Hippocampal formation (tissue), 2 donors: ENCODE data around the gene SYNGR4.

Experiments used
- DNase-seq, 2 donors: peaks; one replicate each; lab custom pipeline; 2025; lab: John Stamatoyannopoulos, UW

SYNGR4 gene

DNA sequence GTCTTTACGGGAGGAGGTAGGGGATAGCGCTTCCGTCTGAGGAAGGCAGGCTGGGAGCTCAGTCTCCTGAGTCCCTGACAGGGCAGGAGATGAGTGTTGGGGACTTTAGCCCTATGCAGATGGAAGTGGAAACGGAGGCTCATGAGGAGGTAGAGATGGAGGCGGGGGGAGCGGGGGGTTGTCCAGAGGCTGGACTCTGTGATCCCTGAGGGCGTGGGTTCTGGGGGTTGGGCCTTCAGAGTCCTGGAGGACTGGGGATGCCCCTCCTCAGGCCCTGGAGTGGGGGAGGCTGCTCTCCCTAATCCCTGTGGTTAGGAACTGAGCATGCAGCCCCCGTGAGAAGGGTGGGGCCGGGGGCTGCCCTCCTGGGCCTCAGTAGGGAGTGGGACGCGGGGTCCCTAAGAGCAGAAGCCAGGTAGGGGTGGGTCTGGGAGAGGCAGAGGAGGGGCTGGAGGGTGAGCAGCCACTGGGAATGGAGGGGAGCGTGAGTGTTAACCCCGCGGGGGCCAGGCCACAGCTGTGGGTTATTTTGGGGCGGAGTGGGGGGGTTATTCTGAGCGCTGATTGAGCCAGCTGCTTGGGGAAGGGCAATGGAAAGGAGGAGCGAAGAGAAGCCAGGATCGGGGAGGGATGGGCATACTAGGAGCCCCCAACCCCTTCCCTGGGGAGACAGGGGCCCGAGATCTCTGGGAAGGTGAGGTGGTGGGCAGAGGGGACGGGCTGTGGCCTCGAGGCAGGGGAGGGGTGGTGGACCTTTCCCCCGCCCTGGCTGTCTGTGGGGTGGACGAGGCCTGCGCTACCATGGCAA is 32.1 kb downstream of the SYNGR4 start:
- no peak for DNase-seq

DNA sequence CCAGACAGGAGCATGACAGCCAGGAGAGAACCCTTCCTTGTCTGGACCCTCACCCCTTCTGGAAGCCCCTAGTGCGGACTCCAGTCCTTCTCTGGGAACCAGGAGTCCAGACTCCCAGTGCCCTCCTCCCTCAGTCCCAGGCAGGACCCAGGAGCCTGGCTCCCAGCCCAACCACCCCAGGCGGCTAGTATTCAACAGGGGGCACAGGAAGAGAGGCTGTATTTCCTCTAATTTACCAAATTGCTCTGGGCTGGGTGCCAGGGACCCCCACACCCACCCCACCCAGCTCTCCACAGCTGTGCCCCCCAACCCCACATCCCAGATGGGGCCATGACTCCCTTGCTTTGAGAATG is 32.6 kb downstream of the SYNGR4 start:
- no peak for DNase-seq

DNA sequence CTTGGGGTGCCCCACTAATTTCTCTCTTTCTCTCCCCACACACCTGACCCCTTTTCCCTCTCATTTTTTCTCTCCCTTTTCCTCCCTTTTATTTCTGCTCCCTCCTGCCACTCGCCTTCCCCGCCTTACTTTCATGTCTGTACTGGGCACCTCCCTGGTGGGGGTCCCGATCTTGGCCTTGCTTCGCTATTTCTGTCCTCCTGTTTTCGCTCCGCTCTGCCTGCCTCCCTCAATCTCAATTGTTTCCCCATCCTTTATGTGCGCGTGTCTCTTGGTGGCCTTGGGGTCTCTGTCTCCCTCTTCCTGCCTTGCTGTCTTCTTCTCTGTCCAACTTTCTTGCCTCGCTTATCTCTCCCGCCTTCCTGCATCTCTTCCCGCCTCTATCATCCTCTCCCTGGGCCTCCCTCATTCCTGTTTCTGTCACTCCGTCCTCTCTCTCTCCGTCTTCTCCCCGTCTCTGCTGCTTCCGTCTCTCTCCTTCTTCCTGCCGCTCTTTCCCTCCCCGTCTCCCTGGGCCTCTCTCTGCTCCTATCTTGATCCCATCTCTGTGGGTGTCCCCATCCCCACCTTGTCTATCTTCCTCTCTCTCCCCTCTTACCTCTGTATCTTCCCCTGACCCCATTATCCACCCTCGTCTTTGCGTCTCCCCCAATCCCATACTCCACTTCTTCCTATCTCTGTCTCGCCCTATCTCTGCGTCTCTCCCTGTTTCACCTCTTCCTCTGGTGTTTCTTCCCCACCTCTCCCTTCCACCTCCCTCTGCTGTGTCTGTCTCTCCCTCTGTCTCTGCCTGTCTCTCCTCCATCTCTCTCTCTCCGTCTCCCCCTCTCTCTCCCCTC is 33.3 kb downstream of the SYNGR4 start:
- DNase-seq: no peak

DNA sequence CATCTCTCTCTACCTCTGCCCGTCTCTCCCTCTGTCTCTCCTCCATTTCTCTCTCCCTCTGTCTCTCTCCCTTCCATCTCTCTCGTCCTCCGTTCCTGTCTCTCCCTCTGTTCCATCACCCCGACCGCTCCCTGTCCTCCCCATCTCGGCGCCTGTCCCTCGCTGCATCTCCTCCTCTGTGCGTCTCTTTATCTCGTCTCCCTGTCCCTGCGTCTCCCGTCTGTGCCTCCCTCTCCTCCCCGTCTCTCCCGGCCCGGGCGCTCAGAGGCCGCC is 33.9 kb downstream of the SYNGR4 start:
- no peak for DNase-seq

DNA sequence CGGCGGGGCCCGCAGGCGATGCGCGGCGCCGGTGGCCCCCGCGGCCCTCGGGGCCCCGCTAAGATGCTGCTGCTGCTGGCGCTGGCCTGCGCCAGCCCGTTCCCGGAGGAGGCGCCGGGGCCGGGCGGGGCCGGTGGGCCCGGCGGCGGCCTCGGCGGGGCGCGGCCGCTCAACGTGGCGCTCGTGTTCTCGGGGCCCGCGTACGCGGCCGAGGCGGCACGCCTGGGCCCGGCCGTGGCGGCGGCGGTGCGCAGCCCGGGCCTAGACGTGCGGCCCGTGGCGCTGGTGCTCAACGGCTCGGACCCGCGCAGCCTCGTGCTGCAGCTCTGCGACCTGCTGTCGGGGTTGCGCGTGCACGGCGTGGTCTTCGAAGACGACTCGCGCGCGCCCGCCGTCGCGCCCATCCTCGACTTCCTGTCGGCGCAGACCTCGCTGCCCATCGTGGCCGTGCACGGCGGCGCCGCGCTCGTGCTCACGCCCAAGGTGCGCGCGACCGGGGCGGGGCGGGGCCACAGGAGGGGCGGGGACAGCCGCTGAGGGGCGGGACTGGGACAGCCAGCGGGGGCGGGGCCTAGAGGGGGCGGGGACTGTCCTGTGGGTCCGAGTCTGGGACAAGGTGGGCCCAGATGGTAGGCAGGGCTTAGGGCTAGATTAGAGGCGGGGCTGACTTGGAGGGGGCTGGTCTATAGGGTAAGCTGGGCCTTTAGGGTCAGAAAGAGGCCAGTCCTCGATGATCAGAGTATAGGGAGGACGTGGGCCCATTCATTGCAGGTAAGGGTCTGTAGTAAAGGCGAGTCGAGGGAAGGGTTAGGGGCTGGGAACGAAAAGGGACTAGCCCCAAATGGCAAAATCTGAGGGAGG is 34.4 kb downstream of the SYNGR4 start:
- no peak for DNase-seq

DNA sequence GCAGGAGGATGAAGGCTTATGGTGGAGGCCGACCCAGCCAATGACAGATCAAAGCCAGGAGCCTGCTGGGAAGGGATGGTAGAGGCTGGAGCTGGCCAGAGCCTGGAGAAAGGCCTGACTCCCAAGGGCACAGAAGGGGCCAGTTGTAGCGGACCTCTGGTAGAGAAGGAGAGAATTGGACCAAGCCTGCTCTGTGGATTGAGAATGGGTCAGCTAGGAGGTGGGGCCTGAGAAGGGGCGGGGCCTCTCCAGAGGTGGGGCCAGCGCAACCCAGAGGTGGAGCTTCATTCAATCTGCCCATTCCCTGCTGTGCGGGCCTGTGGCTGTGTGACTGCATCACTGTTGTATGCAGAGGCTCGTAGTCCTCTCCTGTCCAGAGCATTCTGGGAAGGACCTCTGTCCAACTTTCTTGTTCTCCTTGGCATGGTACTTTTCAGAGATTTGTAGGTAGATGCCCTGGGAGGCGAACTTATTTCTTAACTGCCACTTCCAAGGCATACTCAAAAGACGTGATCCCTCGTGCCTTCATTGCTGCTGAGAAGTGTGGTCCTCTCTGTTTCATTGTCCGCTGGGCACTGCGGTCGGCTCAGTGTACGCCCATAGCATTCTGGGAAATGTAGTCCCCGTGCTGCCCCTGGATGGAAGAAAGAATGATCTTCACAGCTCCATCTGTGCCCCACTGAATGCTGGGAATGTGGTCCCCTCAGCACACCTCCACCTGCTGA is 36.0 kb downstream of the SYNGR4 start:
- DNase-seq: no peak

- DNase-seq: no peak
Measured at GRCh38 chr19:48401287-48401686, 37.1 kb downstream of the SYNGR4 start.

GRCh38 chr19:48403606-48404005 is 39.4 kb downstream of the SYNGR4 start:
- peak in 1 of 2 donors; percentile 27 for DNase-seq

- DNase-seq: no peak
Measured at GRCh38 chr19:48405010-48405659, 41.0 kb downstream of the SYNGR4 start.

- DNase-seq: no peak
Measured at GRCh38 chr19:48405850-48406249, 41.7 kb downstream of the SYNGR4 start.

- DNase-seq: no peak
Measured at GRCh38 chr19:48413879-48414587, 49.9 kb downstream of the SYNGR4 start.

DNA sequence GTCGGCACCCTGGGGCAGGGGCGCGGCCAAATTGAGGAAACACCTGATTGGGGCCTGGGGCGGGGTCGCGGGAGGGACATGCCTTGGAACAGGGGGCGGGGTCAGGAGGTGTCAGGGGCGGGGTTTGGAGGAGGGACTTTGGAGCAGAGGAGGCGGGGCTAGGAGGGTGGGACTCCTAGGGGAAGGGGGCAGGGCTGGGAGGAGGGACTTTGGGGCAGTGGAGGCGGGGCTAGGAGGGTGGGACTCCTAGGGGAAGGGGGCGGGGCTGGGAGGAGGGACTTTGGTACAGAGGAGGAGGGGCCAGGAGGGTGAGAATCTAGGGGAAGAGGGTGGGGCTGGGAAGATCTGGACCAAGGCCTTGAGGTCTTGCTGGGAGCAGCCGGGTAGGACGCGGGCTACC is 51.2 kb downstream of the SYNGR4 start:
- DNase-seq: peak in 1 of 2 donors; percentile 47

- no peak for DNase-seq
Measured at GRCh38 chr19:48415806-48416221, 51.6 kb downstream of the SYNGR4 start.

- DNase-seq: no peak
Measured at GRCh38 chr19:48417421-48417820, 53.3 kb downstream of the SYNGR4 start.

- no peak for DNase-seq
Measured at GRCh38 chr19:48418317-48419064, 54.3 kb downstream of the SYNGR4 start.

- DNase-seq: no peak
Measured at GRCh38 chr19:48419158-48419920, 55.2 kb downstream of the SYNGR4 start.

DNA sequence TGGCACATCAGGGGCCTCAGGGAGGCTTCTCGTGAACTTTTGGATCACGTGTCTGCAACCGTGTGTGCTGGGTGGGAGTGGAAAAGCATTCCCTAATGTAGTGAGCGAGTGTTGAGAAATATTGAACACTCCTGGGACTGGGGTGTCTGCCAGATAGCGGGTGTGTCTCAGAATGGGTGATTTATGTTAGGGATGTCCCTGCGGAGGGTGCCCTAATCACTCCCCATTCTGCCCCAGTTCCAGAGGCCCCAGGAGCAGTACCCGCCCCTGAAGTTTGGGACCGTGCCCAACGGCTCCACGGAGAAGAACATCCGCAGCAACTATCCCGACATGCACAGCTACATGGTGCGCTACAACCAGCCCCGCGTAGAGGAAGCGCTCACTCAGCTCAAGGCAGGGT is 57.4 kb downstream of the SYNGR4 start:
- DNase-seq: no peak

GRCh38 chr19:48424694-48425219 is 60.6 kb downstream of the SYNGR4 start:
- DNase-seq: no peak
